K562 (cell line): ENCODE results near the gene PRKRIP1. TPM values are rescaled to one million over a fixed set of nuclear protein-coding genes. Genes with fewer than 3 reads are reported as not detected.

Source experiments
- EHMT2 ChIP-seq: fragments of 450-650 bp; IDR thresholded peaks from 2 replicates; pipeline ENCODE4 v1.6.1; 2018; ENCODE audit warnings: antibody characterized with exemption
- ETV1 ChIP-seq: fragments of 450-650 bp; conservative IDR thresholded peaks from 2 replicates; pipeline ENCODE4 v1.6.1; 2016; ENCODE audit warnings: missing genetic modification characterization, control low read depth, low read depth, missing compliant biosample characterization
- HMGN3 ChIP-seq: IDR thresholded peaks from 2 replicates; pipeline ENCODE4 v1.6.1; 2011; ENCODE audit warnings: borderline replicate concordance, low read depth, mild to moderate bottlenecking, mixed read lengths, low read length; ENCODE audit not compliant: insufficient read length; ENCODE audit errors: extremely low read depth
- JUN ChIP-seq, 2 experiments: sonication (generic) in 1 of 2; formaldehyde crosslinking in 1 of 2; IDR thresholded peaks; 2 replicates each; pipeline versions ENCODE4 v1.6.1 to v1.8.0; 2012 to 2022; ENCODE audit warnings: borderline replicate concordance in 2 of 2, mild to moderate bottlenecking in 2 of 2, improper control_type of control experiment in 1 of 2, low read depth in 1 of 2, low read length in 1 of 2, missing genetic modification reagents in 1 of 2
- KLF16 ChIP-seq: IDR thresholded peaks from 2 replicates; pipeline ENCODE4 v1.6.1; 2016; ENCODE audit warnings: antibody characterized with exemption
- NRF1 ChIP-seq, 2 experiments: fragments of 450-650 bp; IDR thresholded peaks in 1 of 2; conservative IDR thresholded peaks in 1 of 2; 2 replicates each; pipeline ENCODE4 v1.6.1; 2014; ENCODE audit warnings: mild to moderate bottlenecking in 2 of 2
- POLR2A ChIP-seq: fragments of 450-650 bp; conservative IDR thresholded peaks from 2 replicates; pipeline ENCODE4 v1.6.1; 2016
- POLR2G ChIP-seq: fragments of 200-400 bp; formaldehyde crosslinking; IDR thresholded peaks from 2 replicates; pipeline ENCODE4 v1.6.1; 2017; ENCODE audit warnings: low read depth, mild to moderate bottlenecking, antibody characterized with exemption, low read length, moderate library complexity
- POLR2H ChIP-seq: IDR thresholded peaks from 2 replicates; pipeline ENCODE4 v1.6.1; 2016; ENCODE audit warnings: missing genetic modification characterization, low read depth, mild to moderate bottlenecking, control low read depth, missing compliant biosample characterization, moderate library complexity
- PTBP1 ChIP-seq: fragments of 200-400 bp; formaldehyde crosslinking; IDR thresholded peaks from 2 replicates; pipeline ENCODE4 v1.6.1; 2017; ENCODE audit warnings: low read depth, low read length
- PTTG1 ChIP-seq: fragments of 450-650 bp; IDR thresholded peaks from 2 replicates; pipeline ENCODE4 v1.6.1; 2016; ENCODE audit warnings: low read depth, mild to moderate bottlenecking, missing genetic modification characterization, missing compliant biosample characterization
- RBM39 ChIP-seq: fragments of 200-400 bp; formaldehyde crosslinking; optimal IDR thresholded peaks from 2 replicates; pipeline ENCODE3; 2018; ENCODE audit warnings: low read depth, low read length
- SIRT6 ChIP-seq: IDR thresholded peaks from one replicate; pipeline ENCODE4 v1.6.1; 2012; ENCODE audit warnings: low read depth, mild to moderate bottlenecking, control low read depth, inconsistent platforms, low read length, moderate library complexity
- SIX5 ChIP-seq, 2 experiments: IDR thresholded peaks; 2 replicates each; pipeline ENCODE4 v1.6.1; 2011; ENCODE audit warnings: low read length in 2 of 2, borderline replicate concordance in 1 of 2, low read depth in 1 of 2, mild to moderate bottlenecking in 1 of 2, moderate library complexity in 1 of 2; ENCODE audit not compliant: insufficient read depth in 1 of 2
- SP1 ChIP-seq: sonication (generic); formaldehyde crosslinking; IDR thresholded peaks from 2 replicates; pipeline ENCODE4 v1.8.1; 2022; ENCODE audit warnings: mild to moderate bottlenecking, missing genetic modification reagents
- ZFP36 ChIP-seq: fragments of 150-350 bp; IDR thresholded peaks from 2 replicates; pipeline ENCODE4 v1.6.1; 2018; ENCODE audit warnings: low read length, low read depth; ENCODE audit not compliant: partially characterized antibody
- ZNF436 ChIP-seq: fragments of 250-450, 450-650 bp; sonication (Bioruptor Pico); formaldehyde crosslinking; IDR thresholded peaks from 2 replicates; pipeline ENCODE4 v1.7.0; 2020; ENCODE audit warnings: mild to moderate bottlenecking
- ZNF551 ChIP-seq: fragments of 250-450 bp; sonication (Bioruptor Pico); IDR thresholded peaks from 2 replicates; pipeline ENCODE4 v1.5.0; 2021; ENCODE audit warnings: mild to moderate bottlenecking, moderate library complexity
- ZNF717 ChIP-seq: fragments of 250-450 bp; sonication (Bioruptor Pico); IDR thresholded peaks from 2 replicates; pipeline ENCODE4 v1.5.0; 2021
- ZNF764 ChIP-seq: fragments of 250-450 bp; sonication (Bioruptor Pico); IDR thresholded peaks from 2 replicates; pipeline ENCODE4 v1.4.0; 2020; ENCODE audit warnings: low read depth, mild to moderate bottlenecking, moderate library complexity
- ZZZ3 ChIP-seq: fragments of 450-650 bp; IDR thresholded peaks from 2 replicates; pipeline ENCODE4 v1.6.1; 2016; ENCODE audit warnings: antibody characterized with exemption, mild to moderate bottlenecking, moderate library complexity
- polyA plus RNA-seq, 8 experiments: library from polyadenylated mRNA; depleted of rRNA in 4 of 8; stranded (reverse) in 5 of 8; unstranded in 3 of 8; fragments of >200 nt; fragmentation: Nextera tagmentation in 2 of 8; fragmentation: Illumina TruSeq in 1 of 8; extraction: Ambion mirVana in 2 of 8; extraction: Trizol in 1 of 8; gene quantifications; 2 replicates each; pipeline versions ENCODE4 v1.2.1 to v1.2.3, GENCODE V29; 2011 to 2014; ENCODE audit warnings: inconsistent platforms in 1 of 8, missing spikeins in 1 of 8
- total RNA-seq, 7 experiments: library from RNA; depleted of rRNA in 6 of 7; stranded (reverse); fragments of >200 nt in 6 of 7; fragmentation: Illumina TruSeq in 2 of 7; extraction: Trizol in 2 of 7; gene quantifications; 2 replicates each; pipeline versions ENCODE4 v1.2.1 to v1.2.3, GENCODE V29; 2011 to 2021; ENCODE audit warnings: low replicate concordance in 1 of 7
- TF ChIP-seq, protein P1 (sequence below): fragments of 250-450 bp; sonication (Bioruptor Pico); IDR thresholded peaks from 2 replicates; pipeline ENCODE4 v1.4.0; 2020; ENCODE audit warnings: mild to moderate bottlenecking, moderate library complexity
- TF ChIP-seq, protein P2 (sequence below): fragments of 450-650 bp; IDR thresholded peaks from 2 replicates; pipeline ENCODE4 v1.6.1; 2016
- TF ChIP-seq, protein P3 (sequence below): sonication (generic); formaldehyde crosslinking; IDR thresholded peaks from 2 replicates; pipeline ENCODE4 v1.8.0; 2022; ENCODE audit warnings: mild to moderate bottlenecking, missing genetic modification reagents

PRKRIP1 gene
- total and polyA plus RNA-seq, 9 of the 15 experiments (the other 6 are each of a cell fraction or from before 2014, with no cell fraction given): 14.9 to 52.1 (median 19.8) TPM

DNA sequence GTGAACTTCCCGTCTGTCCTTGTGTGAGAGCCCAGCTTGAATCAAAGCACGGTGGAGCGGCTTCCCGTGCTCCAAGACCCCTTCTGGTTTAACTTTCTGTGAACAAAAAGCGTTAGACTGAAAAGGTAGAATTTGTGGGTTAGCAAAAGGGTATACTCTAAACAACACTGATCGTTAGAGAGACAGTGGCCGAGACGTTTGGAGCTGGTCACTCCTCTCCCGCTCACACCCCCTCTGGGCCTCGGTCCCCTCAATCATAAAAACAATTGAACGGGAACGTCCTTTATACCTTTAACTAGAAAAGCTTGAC lies 502 bp downstream of the PRKRIP1 start (continued):
- TF ChIP-seq, protein P1, sequence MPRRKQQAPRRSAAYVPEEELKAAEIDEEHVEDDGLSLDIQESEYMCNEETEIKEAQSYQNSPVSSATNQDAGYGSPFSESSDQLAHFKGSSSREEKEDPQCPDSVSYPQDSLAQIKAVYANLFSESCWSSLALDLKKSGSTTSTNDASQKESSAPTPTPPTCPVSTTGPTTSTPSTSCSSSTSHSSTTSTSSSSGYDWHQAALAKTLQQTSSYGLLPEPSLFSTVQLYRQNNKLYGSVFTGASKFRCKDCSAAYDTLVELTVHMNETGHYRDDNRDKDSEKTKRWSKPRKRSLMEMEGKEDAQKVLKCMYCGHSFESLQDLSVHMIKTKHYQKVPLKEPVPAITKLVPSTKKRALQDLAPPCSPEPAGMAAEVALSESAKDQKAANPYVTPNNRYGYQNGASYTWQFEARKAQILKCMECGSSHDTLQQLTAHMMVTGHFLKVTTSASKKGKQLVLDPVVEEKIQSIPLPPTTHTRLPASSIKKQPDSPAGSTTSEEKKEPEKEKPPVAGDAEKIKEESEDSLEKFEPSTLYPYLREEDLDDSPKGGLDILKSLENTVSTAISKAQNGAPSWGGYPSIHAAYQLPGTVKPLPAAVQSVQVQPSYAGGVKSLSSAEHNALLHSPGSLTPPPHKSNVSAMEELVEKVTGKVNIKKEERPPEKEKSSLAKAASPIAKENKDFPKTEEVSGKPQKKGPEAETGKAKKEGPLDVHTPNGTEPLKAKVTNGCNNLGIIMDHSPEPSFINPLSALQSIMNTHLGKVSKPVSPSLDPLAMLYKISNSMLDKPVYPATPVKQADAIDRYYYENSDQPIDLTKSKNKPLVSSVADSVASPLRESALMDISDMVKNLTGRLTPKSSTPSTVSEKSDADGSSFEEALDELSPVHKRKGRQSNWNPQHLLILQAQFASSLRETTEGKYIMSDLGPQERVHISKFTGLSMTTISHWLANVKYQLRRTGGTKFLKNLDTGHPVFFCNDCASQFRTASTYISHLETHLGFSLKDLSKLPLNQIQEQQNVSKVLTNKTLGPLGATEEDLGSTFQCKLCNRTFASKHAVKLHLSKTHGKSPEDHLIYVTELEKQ: no peak
- no peak for TF ChIP-seq HMGN3
- TF ChIP-seq SIRT6: peak; percentile 4
- no peak for TF ChIP-seq ZNF551 (CRISPR knock-in tag)
- TF ChIP-seq RBM39: no peak
- TF ChIP-seq PTTG1: no peak
- no peak for TF ChIP-seq SIX5 (IDR thresholded peaks at IDR 0.05; ENCODE audit: borderline replicate concordance in 1 of 2, insufficient read depth in 1 of 2, low read depth in 1 of 2, low read length in 2 of 2)
- TF ChIP-seq, protein P2, sequence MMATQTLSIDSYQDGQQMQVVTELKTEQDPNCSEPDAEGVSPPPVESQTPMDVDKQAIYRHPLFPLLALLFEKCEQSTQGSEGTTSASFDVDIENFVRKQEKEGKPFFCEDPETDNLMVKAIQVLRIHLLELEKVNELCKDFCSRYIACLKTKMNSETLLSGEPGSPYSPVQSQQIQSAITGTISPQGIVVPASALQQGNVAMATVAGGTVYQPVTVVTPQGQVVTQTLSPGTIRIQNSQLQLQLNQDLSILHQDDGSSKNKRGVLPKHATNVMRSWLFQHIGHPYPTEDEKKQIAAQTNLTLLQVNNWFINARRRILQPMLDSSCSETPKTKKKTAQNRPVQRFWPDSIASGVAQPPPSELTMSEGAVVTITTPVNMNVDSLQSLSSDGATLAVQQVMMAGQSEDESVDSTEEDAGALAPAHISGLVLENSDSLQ: no peak
- TF ChIP-seq EHMT2: no peak
- TF ChIP-seq POLR2H (tag): 0 out of 2 replicates have a peak, but pooled peaks have one; percentile 31
- no peak for TF ChIP-seq JUN (IDR thresholded peaks at IDR 0.05; ENCODE audit: borderline replicate concordance, low read depth, low read length)
- TF ChIP-seq JUN (CRISPR knock-in tag; IDR thresholded peaks at IDR 0.05; ENCODE audit: borderline replicate concordance): peak; percentile 49; the same call in 1 of the 2 replicates
- no peak for TF ChIP-seq ZNF436 (CRISPR knock-in tag)
- no peak for TF ChIP-seq ZFP36
- TF ChIP-seq POLR2G: no peak
- TF ChIP-seq ZNF717: no peak
- peak; percentile 62; the same call in 1 of the 2 replicates for TF ChIP-seq POLR2A
- no peak for TF ChIP-seq ZNF764 (CRISPR knock-in tag)
- TF ChIP-seq ZZZ3: no peak
- no peak; the same call in 1 of the 2 replicates for TF ChIP-seq SP1 (CRISPR knock-in tag)
- TF ChIP-seq PTBP1: no peak
- no peak for TF ChIP-seq ETV1 (tag)
- TF ChIP-seq KLF16: no peak
- no peak for TF ChIP-seq NRF1 (conservative IDR thresholded peaks at IDR 0.05 in 1 of 2, IDR thresholded peaks at IDR 0.05 in 1 of 2)
- TF ChIP-seq, protein P3, sequence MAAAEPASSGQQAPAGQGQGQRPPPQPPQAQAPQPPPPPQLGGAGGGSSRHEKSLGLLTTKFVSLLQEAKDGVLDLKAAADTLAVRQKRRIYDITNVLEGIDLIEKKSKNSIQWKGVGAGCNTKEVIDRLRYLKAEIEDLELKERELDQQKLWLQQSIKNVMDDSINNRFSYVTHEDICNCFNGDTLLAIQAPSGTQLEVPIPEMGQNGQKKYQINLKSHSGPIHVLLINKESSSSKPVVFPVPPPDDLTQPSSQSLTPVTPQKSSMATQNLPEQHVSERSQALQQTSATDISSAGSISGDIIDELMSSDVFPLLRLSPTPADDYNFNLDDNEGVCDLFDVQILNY: no peak
